Measurements from ENCODE around the gene DAO. TPM values are rescaled to one million over a fixed set of nuclear protein-coding genes. Genes with fewer than 3 reads are reported as not detected.
"Not testable (repeated sequence)": the region's sequence is repeated elsewhere in the genome, so short reads cannot be mapped to it uniquely, and the experiment has no call there.

Gene DAO
- total and polyA plus RNA-seq, 2 donors, result not detected

GRCh38 chr12:108840605-108841332 lies 39.1 kb upstream of the DAO start:
- Histone ChIP-seq H3K4me3 (ENCODE audit: low read depth, low read length) (no peak overlapping the region), H3K36me3 (ENCODE audit: insufficient read depth) (no peaks in the 10 kb centered on the region), H3K4me1 (ENCODE audit: insufficient read depth) (peaks cover 4% of the 10 kb centered on the region), H3K27ac (ENCODE audit: low read depth) (peak overlapping the region; percentile 43)
- no peak for DNase-seq (ENCODE audit: extremely low spot score)
- 60% methylated on average over 20 of the region's 20 CpGs for WGBS

- not testable (repeated sequence) for H3K36me3 ChIP-seq (ENCODE audit: insufficient read depth); H3K4me1 ChIP-seq (ENCODE audit: insufficient read depth); DNase-seq (ENCODE audit: extremely low spot score); H3K4me3 ChIP-seq (ENCODE audit: low read depth, low read length); H3K27ac ChIP-seq (ENCODE audit: low read depth)
- WGBS, result 80% methylated on average over 4 of the region's 4 CpGs
Observed at GRCh38 chr12:108841825-108842224, 38.1 kb upstream of the DAO start.

GRCh38 chr12:108842361-108842760 lies 37.5 kb upstream of the DAO start:
- DNase-seq (ENCODE audit: extremely low spot score), result no peak
- Histone ChIP-seq H3K36me3 (ENCODE audit: insufficient read depth) (no peaks in the 10 kb centered on the region), H3K27ac (ENCODE audit: low read depth) (no peak overlapping the region), H3K4me1 (ENCODE audit: insufficient read depth) (peaks cover 4% of the 10 kb centered on the region), H3K4me3 (ENCODE audit: low read depth, low read length) (no peak overlapping the region)
- 78% methylated on average over 6 of the region's 6 CpGs for WGBS

GRCh38 chr12:108843187-108843586 lies 36.7 kb upstream of the DAO start:
- Histone ChIP-seq H3K36me3 (ENCODE audit: insufficient read depth) (no peaks in the 10 kb centered on the region), H3K4me1 (ENCODE audit: insufficient read depth) (peaks cover 4% of the 10 kb centered on the region), H3K27ac (ENCODE audit: low read depth) (peak overlapping the region; percentile 54), H3K4me3 (ENCODE audit: low read depth, low read length) (no peak overlapping the region)
- 87% methylated on average over 6 of the region's 6 CpGs for WGBS
- no peak for DNase-seq (ENCODE audit: extremely low spot score)

GRCh38 chr12:108845696-108846095 lies 34.2 kb upstream of the DAO start:
- no peak overlapping the region for H3K27ac ChIP-seq (ENCODE audit: low read depth)

GRCh38 chr12:108846290-108846701 lies 33.6 kb upstream of the DAO start:
- no peaks in the 10 kb centered on the region for H3K4me1 ChIP-seq (ENCODE audit: insufficient read depth)
- H3K36me3 ChIP-seq (ENCODE audit: insufficient read depth), result no peaks in the 10 kb centered on the region
- no peak overlapping the region for H3K4me3 ChIP-seq (ENCODE audit: low read depth, low read length)
- 57% methylated on average over 5 of the region's 5 CpGs for WGBS
- H3K27ac ChIP-seq (ENCODE audit: low read depth), result no peak overlapping the region
- no peak for DNase-seq (ENCODE audit: extremely low spot score)

More at GRCh38 chr12:108845696-108846095, 34.2 kb upstream of the DAO start:
- 94% methylated on average over 2 of the region's 2 CpGs for WGBS
- no peaks in the 10 kb centered on the region for H3K4me1 ChIP-seq (ENCODE audit: insufficient read depth)
- no peak for DNase-seq (ENCODE audit: extremely low spot score)
- H3K4me3 ChIP-seq (ENCODE audit: low read depth, low read length), result no peak overlapping the region
- H3K36me3 ChIP-seq (ENCODE audit: insufficient read depth), result no peaks in the 10 kb centered on the region

GRCh38 chr12:108847705-108848104 lies 32.2 kb upstream of the DAO start:
- WGBS, result 92% methylated on average over 10 of the region's 10 CpGs

GRCh38 chr12:108849660-108850059 lies 30.2 kb upstream of the DAO start:
- no peak for DNase-seq (ENCODE audit: extremely low spot score)
- H3K4me3 ChIP-seq (ENCODE audit: low read depth, low read length), result no peak overlapping the region
- H3K36me3 ChIP-seq (ENCODE audit: insufficient read depth), result no peaks in the 10 kb centered on the region
- H3K4me1 ChIP-seq (ENCODE audit: insufficient read depth), result no peaks in the 10 kb centered on the region
- H3K27ac ChIP-seq (ENCODE audit: low read depth), result no peak overlapping the region

More at GRCh38 chr12:108847705-108848104, 32.2 kb upstream of the DAO start:
- no peak for DNase-seq (ENCODE audit: extremely low spot score)
- Histone ChIP-seq H3K36me3 (ENCODE audit: insufficient read depth) (no peaks in the 10 kb centered on the region), H3K27ac (ENCODE audit: low read depth) (no peak overlapping the region), H3K4me3 (ENCODE audit: low read depth, low read length) (no peak overlapping the region), H3K4me1 (ENCODE audit: insufficient read depth) (no peaks in the 10 kb centered on the region)

GRCh38 chr12:108850854-108851573 lies 28.9 kb upstream of the DAO start:
- H3K4me1 ChIP-seq (ENCODE audit: insufficient read depth), result no peaks in the 10 kb centered on the region
- H3K27ac ChIP-seq (ENCODE audit: low read depth), result no peak overlapping the region
- no peak for DNase-seq (ENCODE audit: extremely low spot score)
- no peak overlapping the region for H3K4me3 ChIP-seq (ENCODE audit: low read depth, low read length)
- 65% methylated on average over 9 of the region's 9 CpGs for WGBS
- no peaks in the 10 kb centered on the region for H3K36me3 ChIP-seq (ENCODE audit: insufficient read depth)

GRCh38 chr12:108852674-108853309 lies 27.1 kb upstream of the DAO start:
- no peaks in the 10 kb centered on the region for H3K4me1 ChIP-seq (ENCODE audit: insufficient read depth)
- H3K4me3 ChIP-seq (ENCODE audit: low read depth, low read length), result no peak overlapping the region
- no peaks in the 10 kb centered on the region for H3K36me3 ChIP-seq (ENCODE audit: insufficient read depth)
- WGBS, result 59% methylated on average over 16 of the region's 16 CpGs
- H3K27ac ChIP-seq (ENCODE audit: low read depth), result no peak overlapping the region
- no peak for DNase-seq (ENCODE audit: extremely low spot score)

GRCh38 chr12:108853426-108853825 lies 26.5 kb upstream of the DAO start:
- H3K27ac ChIP-seq (ENCODE audit: low read depth), result peak overlapping the region; percentile 26
- no peaks in the 10 kb centered on the region for H3K36me3 ChIP-seq (ENCODE audit: insufficient read depth)
- no peak for DNase-seq (ENCODE audit: extremely low spot score)
- no peaks in the 10 kb centered on the region for H3K4me1 ChIP-seq (ENCODE audit: insufficient read depth)
- WGBS, result 84% methylated on average over 10 of the region's 10 CpGs
- no peak overlapping the region for H3K4me3 ChIP-seq (ENCODE audit: low read depth, low read length)

GRCh38 chr12:108853981-108854446 lies 25.9 kb upstream of the DAO start:
- 67% methylated on average over 1 of the region's 1 CpG for WGBS
- H3K36me3 ChIP-seq (ENCODE audit: insufficient read depth), result no peaks in the 10 kb centered on the region
- H3K27ac ChIP-seq (ENCODE audit: low read depth), result peak overlapping the region; percentile 42
- H3K4me3 ChIP-seq (ENCODE audit: low read depth, low read length), result no peak overlapping the region
- H3K4me1 ChIP-seq (ENCODE audit: insufficient read depth), result no peaks in the 10 kb centered on the region
- DNase-seq (ENCODE audit: extremely low spot score), result no peak

GRCh38 chr12:108854451-108855283 lies 25.2 kb upstream of the DAO start:
- no peak overlapping the region for H3K4me3 ChIP-seq (ENCODE audit: low read depth, low read length)
- H3K4me1 ChIP-seq (ENCODE audit: insufficient read depth), result no peaks in the 10 kb centered on the region
- no peaks in the 10 kb centered on the region for H3K36me3 ChIP-seq (ENCODE audit: insufficient read depth)
- WGBS, result 61% methylated on average over 13 of the region's 13 CpGs
- H3K27ac ChIP-seq (ENCODE audit: low read depth), result peak overlapping the region; percentile 79
- DNase-seq (ENCODE audit: extremely low spot score), result no peak
